Colonic mucosa (tissue), 4 donors: ENCODE measurements around the gene IQSEC1. TPM values are rescaled to one million over a fixed set of nuclear protein-coding genes. Genes with fewer than 3 reads are reported as not detected.

Experiments
- DNase-seq: peaks from one replicate; pipeline ENCODE4 v3.0.0-alpha.2; 2020
- H3K27ac ChIP-seq: fragments of 200-600 bp; one replicate; pipeline ENCODE4 v1.8.0; 2021
- H3K27me3 ChIP-seq: fragments of 200-600 bp; one replicate; pipeline ENCODE4 v1.8.0; 2021
- H3K36me3 ChIP-seq: fragments of 200-600 bp; one replicate; pipeline ENCODE4 v1.8.0; 2021
- H3K4me1 ChIP-seq: fragments of 200-600 bp; one replicate; pipeline ENCODE4 v1.8.0; 2021; ENCODE audit warnings: mild to moderate bottlenecking
- H3K4me3 ChIP-seq: fragments of 200-600 bp; one replicate; pipeline ENCODE4 v1.8.0; 2021
- H3K9ac ChIP-seq, 2 donors: one replicate each; pipeline ENCODE4 v1.7.0; 2013; ENCODE audit warnings: control low read depth in 2 of 2, low read depth in 2 of 2, low read length in 2 of 2
- H3K9me3 ChIP-seq: fragments of 200-600 bp; one replicate; pipeline ENCODE4 v1.8.0; 2021
- CTCF ChIP-seq: fragments of 200-600 bp; IDR thresholded peaks from one replicate; pipeline ENCODE4 v1.8.0; 2022; ENCODE audit warnings: antibody characterized with exemption, mild to moderate bottlenecking
- intact Hi-C: fragments of 100-400 bp; cut with DNase I; formaldehyde crosslinking; loops from one replicate; pipeline ENCODE4 v1.14.1; 2022
- total RNA-seq, 2 donors: library from RNA; stranded (reverse); fragmentation: NEBNext Ultra II Directional in 1 of 2; extraction: Animal tissue kit (Norgen Biotek cat#: 25700) in 1 of 2; gene quantifications; one replicate each; pipeline ENCODE4 v1.2.1, GENCODE V29; 2021
- donor health status: healthy.
- donor health status: DM: no; HTN: no; CAD: no.
- donor health status: DM: no; HTN: no; CAD: no.

IQSEC1 gene
- total RNA-seq, 2 donors from 2014 or later: 14.8 to 19.2 TPM

GRCh38 chr3:12964711-12965612 is 108.3 kb downstream of the IQSEC1 start:
- H3K9ac ChIP-seq: peak overlapping the region in 1 of 2 donors; percentile 21
- H3K27me3 ChIP-seq: no peaks in the 10 kb centered on the region
- no peaks in the 10 kb centered on the region for H3K36me3 ChIP-seq
- no peak overlapping the region for H3K4me3 ChIP-seq
- peak; percentile 63 for DNase-seq
- no peak for TF ChIP-seq CTCF
- peak overlapping the region; percentile 29 for H3K27ac ChIP-seq
- intact Hi-C loops: no loop called here
- peaks cover 18% of the 10 kb centered on the region for H3K4me1 ChIP-seq
- no peaks in the 10 kb centered on the region for H3K9me3 ChIP-seq

- intact Hi-C loops: no loop called here
- no peak for TF ChIP-seq CTCF
- Histone ChIP-seq H3K9ac (peak overlapping the region in 1 of 2 donors; percentile 21), H3K4me3 (no peak overlapping the region), H3K4me1 (peaks cover 18% of the 10 kb centered on the region), H3K9me3 (no peaks in the 10 kb centered on the region), H3K27ac (peak overlapping the region; percentile 29), H3K27me3 (no peaks in the 10 kb centered on the region), H3K36me3 (no peaks in the 10 kb centered on the region)
- DNase-seq: no peak
These were observed 109.1 kb downstream of the IQSEC1 start for GRCh38 chr3:12963922-12964701.

- intact Hi-C loops: no loop called here
- H3K27ac ChIP-seq: no peak overlapping the region
- TF ChIP-seq CTCF: no peak
These were observed 109.9 kb downstream of the IQSEC1 start for GRCh38 chr3:12963231-12963896.

GRCh38 chr3:12962292-12962691 is 110.9 kb downstream of the IQSEC1 start:
- Histone ChIP-seq H3K9me3 (no peaks in the 10 kb centered on the region), H3K36me3 (no peaks in the 10 kb centered on the region), H3K27ac (no peak overlapping the region), H3K27me3 (no peaks in the 10 kb centered on the region), H3K4me1 (peaks cover 13% of the 10 kb centered on the region), H3K9ac (no peak overlapping the region), H3K4me3 (no peak overlapping the region)
- TF ChIP-seq CTCF: no peak
- intact Hi-C loops: no loop called here
- no peak for DNase-seq

More at GRCh38 chr3:12963231-12963896, 109.9 kb downstream of the IQSEC1 start:
- H3K36me3 ChIP-seq: no peaks in the 10 kb centered on the region
- DNase-seq: no peak
- H3K9me3 ChIP-seq: no peaks in the 10 kb centered on the region
- no peak overlapping the region for H3K4me3 ChIP-seq
- no peaks in the 10 kb centered on the region for H3K27me3 ChIP-seq
- no peak overlapping the region for H3K9ac ChIP-seq
- peaks cover 18% of the 10 kb centered on the region for H3K4me1 ChIP-seq

DNA sequence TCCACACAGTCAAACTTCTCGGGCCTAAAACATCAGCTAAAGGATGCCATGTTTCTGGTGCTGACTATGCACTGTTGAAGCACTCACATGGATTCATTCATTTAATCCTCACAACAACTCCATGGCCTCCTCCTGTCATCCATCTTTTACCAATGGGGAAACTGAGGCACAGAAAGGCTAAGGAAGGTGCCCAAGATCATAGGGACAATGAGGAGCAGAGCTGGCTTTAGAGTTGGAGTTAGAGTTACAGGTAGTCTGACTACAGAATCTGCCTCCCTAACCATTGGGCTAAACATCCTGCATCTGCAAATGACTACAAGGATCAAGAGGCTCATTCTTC is 111.6 kb downstream of the IQSEC1 start:
- no peak overlapping the region for H3K4me3 ChIP-seq
- intact Hi-C loops: no loop called here

More for the DNA sequence above, 111.6 kb downstream of the IQSEC1 start:
- TF ChIP-seq CTCF: no peak
- Histone ChIP-seq H3K36me3 (no peaks in the 10 kb centered on the region), H3K27me3 (no peaks in the 10 kb centered on the region), H3K9ac (no peak overlapping the region), H3K9me3 (no peaks in the 10 kb centered on the region), H3K4me1 (peaks cover 13% of the 10 kb centered on the region), H3K27ac (no peak overlapping the region)
- no peak for DNase-seq
